ENCODE results near the gene ZFAND3. TPM values are rescaled to one million over a fixed set of nuclear protein-coding genes. Genes with fewer than 3 reads are reported as not detected.

Gene ZFAND3
- total RNA-seq, 1 experiment from 2014 or later: 107 TPM

GRCh38 chr6:38173909-38174308 lies 354.4 kb downstream of the ZFAND3 start:
- H3K27ac Mint-ChIP-seq (ENCODE audit: unreplicated experiment): no peak overlapping the region
- intact Hi-C loops (cut with micrococcal nuclease; ENCODE audit: unreplicated experiment): no loop called here
- no peak overlapping the region for H3K4me3 ChIP-seq (ENCODE audit: low read depth, low read length)
- no peaks in the 10 kb centered on the region for H3K36me3 ChIP-seq (ENCODE audit: control insufficient read depth, insufficient read depth, low read length)
- no peak for DNase-seq
- no peaks in the 10 kb centered on the region for H3K27me3 Mint-ChIP-seq (ENCODE audit: insufficient read depth, unreplicated experiment)
- TF ChIP-seq, protein P1, sequence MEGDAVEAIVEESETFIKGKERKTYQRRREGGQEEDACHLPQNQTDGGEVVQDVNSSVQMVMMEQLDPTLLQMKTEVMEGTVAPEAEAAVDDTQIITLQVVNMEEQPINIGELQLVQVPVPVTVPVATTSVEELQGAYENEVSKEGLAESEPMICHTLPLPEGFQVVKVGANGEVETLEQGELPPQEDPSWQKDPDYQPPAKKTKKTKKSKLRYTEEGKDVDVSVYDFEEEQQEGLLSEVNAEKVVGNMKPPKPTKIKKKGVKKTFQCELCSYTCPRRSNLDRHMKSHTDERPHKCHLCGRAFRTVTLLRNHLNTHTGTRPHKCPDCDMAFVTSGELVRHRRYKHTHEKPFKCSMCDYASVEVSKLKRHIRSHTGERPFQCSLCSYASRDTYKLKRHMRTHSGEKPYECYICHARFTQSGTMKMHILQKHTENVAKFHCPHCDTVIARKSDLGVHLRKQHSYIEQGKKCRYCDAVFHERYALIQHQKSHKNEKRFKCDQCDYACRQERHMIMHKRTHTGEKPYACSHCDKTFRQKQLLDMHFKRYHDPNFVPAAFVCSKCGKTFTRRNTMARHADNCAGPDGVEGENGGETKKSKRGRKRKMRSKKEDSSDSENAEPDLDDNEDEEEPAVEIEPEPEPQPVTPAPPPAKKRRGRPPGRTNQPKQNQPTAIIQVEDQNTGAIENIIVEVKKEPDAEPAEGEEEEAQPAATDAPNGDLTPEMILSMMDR (IDR thresholded peaks at IDR 0.05; ENCODE audit: insufficient read depth in 1 of 2, low read depth in 1 of 2, low read length in 1 of 2, severe bottlenecking in 1 of 2, unreplicated experiment in 1 of 2): no peak
- POLR2A ChIA-PET: no interaction called here
- no peaks in the 10 kb centered on the region for H3K9me3 Mint-ChIP-seq (ENCODE audit: unreplicated experiment)
- CTCF ChIA-PET: interaction anchor here (0.6 kb wide), 1 partner anchor 29 kb away, joined by 3 read pairs; no protein-coding TSS in a partner anchor
- no peaks in the 10 kb centered on the region for H3K4me1 ChIP-seq
- H3K4me1 Mint-ChIP-seq (ENCODE audit: low read depth, unreplicated experiment): peaks cover 4% of the 10 kb centered on the region
- no peak overlapping the region for H3K4me3 Mint-ChIP-seq (ENCODE audit: unreplicated experiment)
- peaks cover 16% of the 10 kb centered on the region for H3K36me3 Mint-ChIP-seq (ENCODE audit: insufficient read depth, unreplicated experiment)
- no peaks in the 10 kb centered on the region for H3K9me3 ChIP-seq
- no TSS peak for BruUV-seq (replicated peaks)
- H3K27me3 ChIP-seq (replicated peaks; ENCODE audit: control insufficient read depth, insufficient read depth, low read length): no peaks in the 10 kb centered on the region

GRCh38 chr6:38174315-38174714 lies 354.8 kb downstream of the ZFAND3 start:
- CTCF ChIA-PET: interaction anchor here (0.6 kb wide), 1 partner anchor 30 kb away, joined by 3 read pairs; no protein-coding TSS in a partner anchor
- Histone ChIP-seq H3K27me3 (replicated peaks; ENCODE audit: control insufficient read depth, insufficient read depth, low read length) (no peaks in the 10 kb centered on the region), H3K36me3 (ENCODE audit: control insufficient read depth, insufficient read depth, low read length) (no peaks in the 10 kb centered on the region), H3K4me1 (no peaks in the 10 kb centered on the region), H3K4me3 (ENCODE audit: low read depth, low read length) (no peak overlapping the region), H3K9me3 (no peaks in the 10 kb centered on the region)
- no peak for DNase-seq
- POLR2A ChIA-PET: no interaction called here
- peaks cover 12% of the 10 kb centered on the region for H3K36me3 Mint-ChIP-seq (ENCODE audit: insufficient read depth, unreplicated experiment)
- no peak overlapping the region for H3K27ac Mint-ChIP-seq (ENCODE audit: unreplicated experiment)
- no peaks in the 10 kb centered on the region for H3K9me3 Mint-ChIP-seq (ENCODE audit: unreplicated experiment)
- H3K4me3 Mint-ChIP-seq (ENCODE audit: unreplicated experiment): no peak overlapping the region
- no peaks in the 10 kb centered on the region for H3K27me3 Mint-ChIP-seq (ENCODE audit: insufficient read depth, unreplicated experiment)
- H3K4me1 Mint-ChIP-seq (ENCODE audit: low read depth, unreplicated experiment): peaks cover 4% of the 10 kb centered on the region
- intact Hi-C loops (cut with micrococcal nuclease; ENCODE audit: unreplicated experiment): no loop called here
- no TSS peak for BruUV-seq (replicated peaks)
- TF ChIP-seq, protein P1 (IDR thresholded peaks at IDR 0.05; ENCODE audit: insufficient read depth in 1 of 2, low read depth in 1 of 2, low read length in 1 of 2, severe bottlenecking in 1 of 2, unreplicated experiment in 1 of 2): no peak

DNA sequence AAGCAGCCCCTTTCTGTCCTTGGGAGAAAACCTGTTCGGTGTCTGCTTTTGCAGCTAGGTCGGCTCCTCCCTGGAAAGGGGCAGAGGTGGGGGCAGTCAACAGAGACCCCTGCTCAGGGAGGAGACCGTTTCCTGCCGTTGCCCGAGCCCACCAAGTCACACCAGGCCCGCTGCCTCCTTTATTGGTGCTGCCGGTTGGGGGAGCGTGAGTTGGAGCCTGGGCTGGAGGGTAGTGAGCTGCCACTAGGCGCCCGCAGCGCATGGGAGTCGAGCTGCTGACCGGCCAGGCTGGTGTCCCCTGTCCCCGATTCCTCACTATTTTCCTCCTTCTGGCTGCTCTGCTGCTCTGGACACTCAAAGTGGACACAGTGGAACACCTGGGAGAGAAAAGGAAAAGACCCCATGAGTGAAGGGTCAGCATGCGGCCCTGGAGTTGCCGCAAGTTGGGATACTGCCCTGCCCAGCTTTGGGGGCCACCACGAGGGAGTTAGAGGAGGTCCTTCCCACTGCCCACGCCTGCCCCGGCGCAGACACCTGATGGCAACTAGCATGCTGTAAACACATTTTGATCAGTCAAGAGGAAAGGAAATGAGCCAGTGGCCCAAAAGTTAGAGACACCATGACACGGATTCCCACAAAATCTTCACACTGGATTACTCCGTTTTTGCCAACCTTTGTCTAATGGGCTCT lies 355.4 kb downstream of the ZFAND3 start:
- Mint-ChIP-seq H3K4me3 (ENCODE audit: unreplicated experiment) (no peak overlapping the region), H3K27me3 (ENCODE audit: insufficient read depth, unreplicated experiment) (no peaks in the 10 kb centered on the region), H3K4me1 (ENCODE audit: low read depth, unreplicated experiment) (peaks cover 4% of the 10 kb centered on the region), H3K27ac (ENCODE audit: unreplicated experiment) (no peak overlapping the region), H3K9me3 (ENCODE audit: unreplicated experiment) (no peaks in the 10 kb centered on the region), H3K36me3 (ENCODE audit: insufficient read depth, unreplicated experiment) (peaks cover 11% of the 10 kb centered on the region)
- no TSS peak for BruUV-seq (replicated peaks)
- POLR2A ChIA-PET: no interaction called here
- Histone ChIP-seq H3K4me1 (no peaks in the 10 kb centered on the region), H3K4me3 (ENCODE audit: low read depth, low read length) (no peak overlapping the region), H3K36me3 (ENCODE audit: control insufficient read depth, insufficient read depth, low read length) (no peaks in the 10 kb centered on the region), H3K9me3 (no peaks in the 10 kb centered on the region), H3K27me3 (replicated peaks; ENCODE audit: control insufficient read depth, insufficient read depth, low read length) (no peaks in the 10 kb centered on the region)
- CTCF ChIA-PET: no interaction called here
- intact Hi-C loops (cut with micrococcal nuclease; ENCODE audit: unreplicated experiment): no loop called here
- no peak for DNase-seq
- TF ChIP-seq, protein P1 (IDR thresholded peaks at IDR 0.05; ENCODE audit: insufficient read depth in 1 of 2, low read depth in 1 of 2, low read length in 1 of 2, severe bottlenecking in 1 of 2, unreplicated experiment in 1 of 2): no peak

Measured in Caco-2 (cell line).